Measurements from ENCODE around the gene GRM8. TPM values are rescaled to one million over a fixed set of nuclear protein-coding genes. Genes with fewer than 3 reads are reported as not detected.

GRM8 gene
- total RNA-seq, 1 experiment from 2014 or later, result not detected

DNA sequence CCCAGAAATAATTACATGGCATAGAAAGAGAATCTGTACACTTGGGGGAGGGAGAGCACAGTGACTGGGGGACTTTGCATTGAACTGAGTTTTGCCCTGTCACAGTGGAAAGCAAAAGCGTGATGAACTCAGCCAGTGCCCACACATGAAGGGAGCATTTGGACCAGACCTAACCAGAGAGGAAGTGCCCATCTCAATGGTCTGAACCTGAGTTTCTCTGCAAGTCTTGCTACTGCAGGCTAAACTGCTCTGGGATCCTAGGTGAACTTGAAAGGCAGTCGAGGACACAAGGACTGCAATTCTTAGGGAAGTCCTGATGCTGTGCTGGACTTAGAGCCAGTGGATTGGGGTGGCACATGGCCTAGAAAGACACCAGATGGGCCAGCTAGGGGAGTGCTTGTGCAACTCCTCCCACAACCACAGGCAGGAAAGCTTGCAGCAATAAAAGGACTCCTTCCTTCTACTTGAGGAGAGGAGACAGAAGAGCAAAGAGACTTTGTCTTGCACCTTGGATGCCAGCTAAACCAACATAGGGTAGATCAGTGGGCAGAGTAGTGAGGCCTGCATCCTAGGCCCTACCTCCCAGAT, 259.0 kb downstream of the GRM8 start:
- no peaks in the 10 kb centered on the region for H3K9me3 ChIP-seq (ENCODE audit: low read length)
- H3K27ac ChIP-seq (ENCODE audit: low read length), result no peak overlapping the region
- no peak overlapping the region for H3K4me2 ChIP-seq (ENCODE audit: low read depth, low read length, poor library complexity, severe bottlenecking)
- H3K27me3 ChIP-seq (ENCODE audit: low read length), result no peaks in the 10 kb centered on the region
- no peaks in the 10 kb centered on the region for H3K4me1 ChIP-seq (ENCODE audit: low read length)
- no peaks in the 10 kb centered on the region; the same call in 1 of the 2 replicates for H3K9me2 ChIP-seq (replicated peaks; ENCODE audit: insufficient read depth, low read length)
- DNase-seq, result no peak
- H3K36me3 ChIP-seq (ENCODE audit: insufficient read depth, low read length), result no peaks in the 10 kb centered on the region
- no peak overlapping the region for H3K4me3 ChIP-seq (ENCODE audit: low read length)
- H3K79me2 ChIP-seq (ENCODE audit: low read length), result no peaks in the 10 kb centered on the region
- no peak overlapping the region for H3K9ac ChIP-seq (ENCODE audit: low read length)
- no peaks in the 10 kb centered on the region for H4K20me1 ChIP-seq (ENCODE audit: insufficient read depth, low read depth, low read length)
- H2AFZ ChIP-seq (ENCODE audit: low read length), result no peak overlapping the region

DNA sequence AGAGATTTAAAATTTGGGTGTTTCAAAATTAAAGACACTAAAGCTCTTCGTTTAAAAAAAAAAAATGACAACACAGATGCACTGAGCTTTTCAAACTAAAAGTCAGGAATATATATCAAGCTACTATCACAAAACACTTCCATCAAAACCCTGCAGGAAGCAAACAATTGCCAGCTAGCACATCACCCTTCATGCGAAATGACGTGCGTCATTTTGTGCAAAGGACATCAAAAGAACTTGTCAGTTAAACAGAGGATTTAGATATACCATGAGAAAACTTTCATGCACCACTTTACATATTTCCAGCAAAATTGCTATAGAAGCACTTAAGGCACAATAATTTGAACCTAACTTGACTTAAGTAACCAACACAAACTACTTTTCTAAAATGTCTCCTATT, 264.7 kb downstream of the GRM8 start:
- Histone ChIP-seq H3K36me3 (ENCODE audit: insufficient read depth, low read length) (no peaks in the 10 kb centered on the region), H3K9ac (ENCODE audit: low read length) (no peak overlapping the region)

DNA sequence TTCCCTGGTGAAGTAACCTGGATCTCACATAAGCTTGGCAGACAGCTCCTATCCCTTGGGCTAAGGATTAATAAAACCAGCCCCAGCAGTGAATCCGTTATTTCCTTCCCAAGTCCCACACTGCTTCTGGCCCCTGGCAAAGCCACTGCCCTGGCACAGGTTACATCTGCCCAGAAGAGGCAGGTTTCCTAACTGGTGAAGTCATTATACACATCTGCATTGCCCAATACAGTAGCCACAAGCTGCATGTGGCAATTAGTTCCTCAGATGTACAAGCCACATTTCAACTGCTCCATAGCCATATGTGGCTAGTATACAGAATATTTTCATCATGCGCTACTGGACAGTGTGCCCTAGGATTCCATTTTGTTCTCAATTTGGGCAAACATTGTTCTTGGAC, 273.0 kb downstream of the GRM8 start:
- Histone ChIP-seq H4K20me1 (ENCODE audit: insufficient read depth, low read depth, low read length) (no peaks in the 10 kb centered on the region), H3K27ac (ENCODE audit: low read length) (no peak overlapping the region), H3K4me2 (ENCODE audit: low read depth, low read length, poor library complexity, severe bottlenecking) (no peak overlapping the region), H3K79me2 (ENCODE audit: low read length) (no peaks in the 10 kb centered on the region), H3K4me1 (ENCODE audit: low read length) (no peaks in the 10 kb centered on the region), H3K27me3 (ENCODE audit: low read length) (no peaks in the 10 kb centered on the region), H3K9ac (ENCODE audit: low read length) (no peak overlapping the region), H2AFZ (ENCODE audit: low read length) (no peak overlapping the region), H3K36me3 (ENCODE audit: insufficient read depth, low read length) (no peaks in the 10 kb centered on the region), H3K9me2 (replicated peaks; ENCODE audit: insufficient read depth, low read length) (no peaks in the 10 kb centered on the region), H3K9me3 (ENCODE audit: low read length) (no peaks in the 10 kb centered on the region), H3K4me3 (ENCODE audit: low read length) (no peak overlapping the region)
- no peak for DNase-seq

More for the DNA sequence above, 264.7 kb downstream of the GRM8 start:
- Histone ChIP-seq H4K20me1 (ENCODE audit: insufficient read depth, low read depth, low read length) (no peaks in the 10 kb centered on the region), H2AFZ (ENCODE audit: low read length) (no peak overlapping the region), H3K9me3 (ENCODE audit: low read length) (no peaks in the 10 kb centered on the region), H3K27me3 (ENCODE audit: low read length) (no peaks in the 10 kb centered on the region), H3K27ac (ENCODE audit: low read length) (no peak overlapping the region), H3K4me1 (ENCODE audit: low read length) (no peaks in the 10 kb centered on the region), H3K4me3 (ENCODE audit: low read length) (no peak overlapping the region), H3K4me2 (ENCODE audit: low read depth, low read length, poor library complexity, severe bottlenecking) (no peak overlapping the region), H3K79me2 (ENCODE audit: low read length) (no peaks in the 10 kb centered on the region), H3K9me2 (replicated peaks; ENCODE audit: insufficient read depth, low read length) (no peaks in the 10 kb centered on the region)
- DNase-seq, result no peak

DNA sequence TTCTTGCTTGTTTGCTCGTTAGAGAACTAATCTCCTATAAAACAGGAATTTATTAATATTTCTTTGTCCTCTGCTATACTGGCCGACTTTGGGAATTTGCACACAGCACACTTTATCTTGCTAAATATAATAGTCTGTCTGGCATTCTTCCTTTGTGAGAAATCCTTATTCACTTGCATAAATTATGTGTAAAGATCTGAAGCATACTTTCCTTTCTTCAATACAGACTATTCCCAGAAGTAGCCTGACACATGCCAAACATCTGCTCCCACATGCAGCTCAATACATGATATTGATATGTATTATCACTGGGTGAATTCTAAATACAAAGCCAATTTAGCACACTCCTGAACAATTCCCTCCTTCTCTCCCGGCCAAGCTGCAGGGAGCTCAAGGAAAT, 273.9 kb downstream of the GRM8 start:
- no peaks in the 10 kb centered on the region for H3K9me2 ChIP-seq (replicated peaks; ENCODE audit: insufficient read depth, low read length)
- H3K79me2 ChIP-seq (ENCODE audit: low read length), result no peaks in the 10 kb centered on the region
- H3K9ac ChIP-seq (ENCODE audit: low read length), result no peak overlapping the region
- no peaks in the 10 kb centered on the region for H3K36me3 ChIP-seq (ENCODE audit: insufficient read depth, low read length)
- no peaks in the 10 kb centered on the region for H3K4me1 ChIP-seq (ENCODE audit: low read length)
- DNase-seq, result no peak
- no peaks in the 10 kb centered on the region for H4K20me1 ChIP-seq (ENCODE audit: insufficient read depth, low read depth, low read length)
- no peak overlapping the region for H3K4me3 ChIP-seq (ENCODE audit: low read length)
- H2AFZ ChIP-seq (ENCODE audit: low read length), result no peak overlapping the region
- H3K27ac ChIP-seq (ENCODE audit: low read length), result no peak overlapping the region
- H3K9me3 ChIP-seq (ENCODE audit: low read length), result no peaks in the 10 kb centered on the region
- no peak overlapping the region for H3K4me2 ChIP-seq (ENCODE audit: low read depth, low read length, poor library complexity, severe bottlenecking)
- no peaks in the 10 kb centered on the region for H3K27me3 ChIP-seq (ENCODE audit: low read length)

DNA sequence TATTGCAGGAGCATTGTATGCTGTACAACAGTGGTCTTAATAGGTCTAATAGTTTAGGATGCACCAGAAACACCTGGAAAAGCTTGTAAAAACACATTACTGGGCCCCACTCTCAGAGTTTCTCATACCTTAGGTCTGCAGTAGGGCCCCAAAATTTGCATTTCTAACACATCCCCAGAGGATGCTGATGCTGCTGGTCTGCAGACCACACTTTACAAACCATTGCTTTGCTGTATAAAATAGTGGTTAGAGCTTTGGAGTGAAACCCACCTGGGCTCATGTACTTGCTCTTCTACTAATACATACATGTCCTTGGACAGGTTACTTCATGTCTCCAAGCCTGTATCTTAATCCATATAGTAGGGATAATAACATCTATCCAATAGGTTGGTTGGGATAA, 279.7 kb downstream of the GRM8 start:
- no peak overlapping the region for H2AFZ ChIP-seq (ENCODE audit: low read length)
- no peak overlapping the region for H3K27ac ChIP-seq (ENCODE audit: low read length)
- H3K4me1 ChIP-seq (ENCODE audit: low read length), result peaks cover 11% of the 10 kb centered on the region
- H3K27me3 ChIP-seq (ENCODE audit: low read length), result no peaks in the 10 kb centered on the region
- peak overlapping the region; percentile 20 for H3K4me2 ChIP-seq (ENCODE audit: low read depth, low read length, poor library complexity, severe bottlenecking)
- no peaks in the 10 kb centered on the region for H3K9me3 ChIP-seq (ENCODE audit: low read length)
- H3K36me3 ChIP-seq (ENCODE audit: insufficient read depth, low read length), result no peaks in the 10 kb centered on the region
- no peak for DNase-seq
- H3K9me2 ChIP-seq (replicated peaks; ENCODE audit: insufficient read depth, low read length), result no peaks in the 10 kb centered on the region
- no peaks in the 10 kb centered on the region for H3K79me2 ChIP-seq (ENCODE audit: low read length)
- no peak overlapping the region for H3K4me3 ChIP-seq (ENCODE audit: low read length)
- no peaks in the 10 kb centered on the region for H4K20me1 ChIP-seq (ENCODE audit: insufficient read depth, low read depth, low read length)
- no peak overlapping the region for H3K9ac ChIP-seq (ENCODE audit: low read length)

DNA sequence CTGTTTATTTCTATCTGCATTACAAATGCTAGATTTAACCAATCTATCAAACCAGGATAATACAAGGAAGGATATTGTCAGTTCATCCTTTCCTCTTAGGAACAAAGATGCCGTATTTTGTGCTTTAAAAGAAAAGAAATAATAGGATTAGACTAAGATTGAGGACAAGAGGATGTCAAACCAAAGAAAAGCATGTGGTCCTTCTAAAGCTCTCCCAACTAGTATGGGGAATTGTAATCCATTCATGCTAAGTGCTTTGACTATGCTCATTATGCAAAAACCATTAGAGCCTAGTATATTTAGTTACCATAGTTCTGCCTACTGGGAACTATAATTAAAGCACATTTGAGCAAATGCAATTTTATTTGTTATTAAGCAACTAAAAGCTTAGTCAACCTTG, 280.2 kb downstream of the GRM8 start:
- H3K36me3 ChIP-seq (ENCODE audit: insufficient read depth, low read length), result no peaks in the 10 kb centered on the region
- no peaks in the 10 kb centered on the region for H3K9me2 ChIP-seq (replicated peaks; ENCODE audit: insufficient read depth, low read length)
- no peak overlapping the region for H3K27ac ChIP-seq (ENCODE audit: low read length)
- peak overlapping the region; percentile 20 for H3K4me2 ChIP-seq (ENCODE audit: low read depth, low read length, poor library complexity, severe bottlenecking)
- no peak overlapping the region for H3K9ac ChIP-seq (ENCODE audit: low read length)
- no peaks in the 10 kb centered on the region for H3K9me3 ChIP-seq (ENCODE audit: low read length)
- H3K27me3 ChIP-seq (ENCODE audit: low read length), result no peaks in the 10 kb centered on the region
- H3K79me2 ChIP-seq (ENCODE audit: low read length), result no peaks in the 10 kb centered on the region
- peaks cover 11% of the 10 kb centered on the region for H3K4me1 ChIP-seq (ENCODE audit: low read length)
- H4K20me1 ChIP-seq (ENCODE audit: insufficient read depth, low read depth, low read length), result no peaks in the 10 kb centered on the region
- DNase-seq, result no peak
- H2AFZ ChIP-seq (ENCODE audit: low read length), result no peak overlapping the region
- H3K4me3 ChIP-seq (ENCODE audit: low read length), result no peak overlapping the region

DNA sequence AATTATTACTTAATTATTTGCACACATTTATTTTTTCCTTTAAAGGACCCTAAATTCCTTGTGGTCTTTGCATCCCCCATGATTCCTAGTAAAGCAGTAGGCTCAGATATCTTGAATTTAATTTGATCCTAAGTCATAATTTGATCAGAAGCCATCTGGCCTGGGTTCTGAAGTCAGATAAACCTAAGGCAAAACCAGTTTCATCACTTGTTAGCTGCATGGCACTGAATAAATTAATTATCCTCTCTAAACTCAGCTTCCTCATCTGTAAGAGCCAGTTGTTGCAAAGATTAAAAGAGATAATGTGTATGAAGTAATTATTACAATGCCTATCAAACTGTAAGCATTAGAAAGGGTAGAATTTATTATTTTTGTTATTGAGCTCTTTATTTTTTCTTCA, 293.1 kb downstream of the GRM8 start:
- H3K79me2 ChIP-seq (ENCODE audit: low read length), result no peaks in the 10 kb centered on the region
- H3K4me1 ChIP-seq (ENCODE audit: low read length), result peaks cover 8% of the 10 kb centered on the region
- DNase-seq, result no peak
- H3K36me3 ChIP-seq (ENCODE audit: insufficient read depth, low read length), result no peaks in the 10 kb centered on the region
- no peak overlapping the region for H3K27ac ChIP-seq (ENCODE audit: low read length)
- H3K9me3 ChIP-seq (ENCODE audit: low read length), result no peaks in the 10 kb centered on the region
- no peaks in the 10 kb centered on the region for H3K9me2 ChIP-seq (replicated peaks; ENCODE audit: insufficient read depth, low read length)
- no peak overlapping the region for H3K9ac ChIP-seq (ENCODE audit: low read length)
- H3K4me3 ChIP-seq (ENCODE audit: low read length), result no peak overlapping the region
- no peak overlapping the region for H2AFZ ChIP-seq (ENCODE audit: low read length)
- no peaks in the 10 kb centered on the region for H4K20me1 ChIP-seq (ENCODE audit: insufficient read depth, low read depth, low read length)
- no peak overlapping the region for H3K4me2 ChIP-seq (ENCODE audit: low read depth, low read length, poor library complexity, severe bottlenecking)
- no peaks in the 10 kb centered on the region for H3K27me3 ChIP-seq (ENCODE audit: low read length)

DNA sequence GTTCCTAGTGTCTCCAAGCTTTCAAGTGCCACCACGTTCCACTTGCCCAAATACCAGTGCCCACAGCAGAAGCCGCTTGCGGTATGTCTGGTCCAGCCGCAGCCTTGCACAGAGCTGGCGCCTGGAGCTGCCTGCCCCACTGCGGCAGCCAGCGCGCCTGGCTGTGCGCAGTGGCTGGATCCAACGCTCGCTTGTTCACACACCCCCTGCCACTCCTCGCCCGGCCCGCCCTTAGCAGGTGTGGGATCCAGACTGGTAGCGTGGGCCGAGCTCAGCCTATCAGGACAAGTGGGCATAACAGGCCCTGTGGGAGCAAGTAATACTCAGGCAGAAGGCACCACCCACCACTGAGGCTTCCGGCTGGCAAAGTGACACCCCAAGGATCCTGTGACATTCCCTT, 294.4 kb downstream of the GRM8 start:
- Histone ChIP-seq H3K27me3 (ENCODE audit: low read length) (no peaks in the 10 kb centered on the region), H4K20me1 (ENCODE audit: insufficient read depth, low read depth, low read length) (no peaks in the 10 kb centered on the region), H3K4me1 (ENCODE audit: low read length) (peaks cover 8% of the 10 kb centered on the region), H3K4me2 (ENCODE audit: low read depth, low read length, poor library complexity, severe bottlenecking) (no peak overlapping the region), H2AFZ (ENCODE audit: low read length) (no peak overlapping the region), H3K9me3 (ENCODE audit: low read length) (no peaks in the 10 kb centered on the region), H3K27ac (ENCODE audit: low read length) (no peak overlapping the region), H3K9me2 (replicated peaks; ENCODE audit: insufficient read depth, low read length) (no peaks in the 10 kb centered on the region), H3K36me3 (ENCODE audit: insufficient read depth, low read length) (no peaks in the 10 kb centered on the region), H3K9ac (ENCODE audit: low read length) (no peak overlapping the region), H3K79me2 (ENCODE audit: low read length) (no peaks in the 10 kb centered on the region), H3K4me3 (ENCODE audit: low read length) (no peak overlapping the region)
- DNase-seq, result no peak

DNA sequence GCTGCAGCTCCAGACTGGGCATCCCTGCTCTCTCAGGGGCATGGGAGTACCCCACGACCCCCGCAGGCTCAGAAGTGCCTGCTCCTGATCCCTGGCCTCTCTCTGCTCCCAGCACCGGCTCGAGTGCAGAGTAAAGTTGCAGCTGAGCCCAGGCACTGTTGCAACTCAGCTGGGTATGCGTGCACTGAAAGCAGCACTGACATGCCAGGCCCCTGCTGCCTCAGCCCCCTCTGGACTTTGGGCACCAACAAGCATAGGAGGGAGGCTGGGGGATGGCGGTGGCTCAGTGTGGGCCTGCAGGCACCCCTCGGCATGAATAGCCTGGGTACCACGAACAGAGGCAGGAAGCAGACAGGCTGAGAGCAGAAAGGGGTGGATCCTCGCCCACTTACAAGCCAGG, 295.3 kb downstream of the GRM8 start:
- no peak for DNase-seq
- H3K27ac ChIP-seq (ENCODE audit: low read length), result no peak overlapping the region
- H2AFZ ChIP-seq (ENCODE audit: low read length), result no peak overlapping the region
- no peaks in the 10 kb centered on the region for H3K27me3 ChIP-seq (ENCODE audit: low read length)
- no peak overlapping the region for H3K9ac ChIP-seq (ENCODE audit: low read length)
- H3K36me3 ChIP-seq (ENCODE audit: insufficient read depth, low read length), result no peaks in the 10 kb centered on the region
- H3K9me2 ChIP-seq (replicated peaks; ENCODE audit: insufficient read depth, low read length), result no peaks in the 10 kb centered on the region
- no peaks in the 10 kb centered on the region for H3K9me3 ChIP-seq (ENCODE audit: low read length)
- no peaks in the 10 kb centered on the region for H3K79me2 ChIP-seq (ENCODE audit: low read length)
- no peak overlapping the region for H3K4me3 ChIP-seq (ENCODE audit: low read length)
- H3K4me2 ChIP-seq (ENCODE audit: low read depth, low read length, poor library complexity, severe bottlenecking), result no peak overlapping the region
- peaks cover 8% of the 10 kb centered on the region for H3K4me1 ChIP-seq (ENCODE audit: low read length)
- no peaks in the 10 kb centered on the region for H4K20me1 ChIP-seq (ENCODE audit: insufficient read depth, low read depth, low read length)
